HG02973 (cell line): ENCODE results near the gene FRG1.
"Not testable (repeated sequence)": the region's sequence is repeated elsewhere in the genome, so short reads cannot be mapped to it uniquely, and the experiment has no call there.

Experiments
- ATAC-seq: cut with Tn5 transposase; IDR thresholded peaks from one replicate; pipeline ENCODE4 v1.9.1; 2021; ENCODE audit warnings: moderate library complexity; ENCODE audit not compliant: unreplicated experiment

The FRG1 gene

DNA sequence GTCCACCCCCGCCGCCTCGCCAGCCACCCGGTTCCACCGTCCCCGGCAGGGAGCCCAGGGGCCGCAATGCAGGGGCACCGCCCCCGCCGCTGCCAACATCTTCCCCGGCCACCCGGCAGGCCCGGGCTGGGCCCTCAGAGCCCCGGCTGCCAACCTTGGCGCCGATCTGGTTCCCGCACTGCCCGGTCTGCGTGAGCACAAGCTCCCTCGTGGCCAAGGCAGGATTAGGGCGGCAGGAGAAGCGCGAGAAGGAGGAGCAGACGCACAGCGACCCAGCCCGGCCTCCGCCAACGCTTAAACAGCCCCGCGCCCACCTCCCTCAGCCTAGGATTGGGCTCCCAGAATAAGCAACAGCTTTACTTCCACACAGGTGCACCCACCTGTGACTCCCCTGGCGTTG lies 44.0 kb downstream of the FRG1 start:
- ATAC-seq = not testable (repeated sequence)

DNA sequence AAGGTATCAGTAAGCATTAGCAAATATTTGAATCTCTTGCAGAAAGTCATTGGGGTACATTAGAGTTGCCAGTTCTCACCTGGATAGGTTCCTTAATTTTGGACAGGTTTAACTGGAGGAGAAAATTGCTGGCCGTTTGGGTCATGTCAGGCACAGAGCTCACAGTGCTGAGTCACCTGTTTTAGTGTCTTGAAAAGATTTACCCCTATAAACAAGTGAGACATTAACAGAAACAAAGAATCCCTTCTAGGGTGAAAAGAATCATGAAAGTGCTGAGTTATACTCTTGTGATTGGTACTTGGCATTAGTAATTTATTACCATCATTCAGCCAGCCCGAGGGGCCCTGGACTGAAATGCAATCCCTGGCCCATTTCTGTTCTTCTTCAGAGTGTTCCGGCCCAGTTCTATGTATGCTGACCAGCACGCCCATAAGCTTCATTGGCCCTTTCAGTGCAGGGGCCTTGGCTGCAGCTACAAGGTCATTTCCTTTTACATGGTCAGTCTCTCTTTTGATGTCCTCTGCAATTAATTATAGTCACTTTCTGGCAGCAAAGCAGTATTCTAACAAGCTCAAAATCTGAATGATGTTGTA lies 45.1 kb downstream of the FRG1 start:
- ATAC-seq = not testable (repeated sequence)

GRCh38 chr4:189988877-189989431 lies 48.3 kb downstream of the FRG1 start:
- no peak for ATAC-seq

GRCh38 chr4:189989941-189990340 lies 49.3 kb downstream of the FRG1 start:
- ATAC-seq = not testable (repeated sequence)
